Thyroid gland (tissue), 4 donors: ENCODE measurements around the gene ANKRD11. TPM values are rescaled to one million over a fixed set of nuclear protein-coding genes. Genes with fewer than 3 reads are reported as not detected.

Experiments
- DNase-seq, 2 donors: peaks; one replicate each; pipeline ENCODE4 v3.0.0-alpha.2; 2019
- H3K27ac ChIP-seq, 3 donors: fragments of 200-600 bp; sonication (generic); 1 replicate in 2 of 3; 2 replicates in 1 of 3; pipeline ENCODE4 v1.5.1; 2016 to 2019; ENCODE audit warnings: mild to moderate bottlenecking in 1 of 3, moderate library complexity in 1 of 3
- H3K27me3 ChIP-seq: fragments of 200-600 bp; sonication (generic); one replicate; pipeline ENCODE4 v1.5.1; 2019
- H3K36me3 ChIP-seq, 2 donors: fragments of 200-600 bp; sonication (generic); one replicate each; pipeline ENCODE4 v1.5.1; 2016 to 2019
- H3K4me1 ChIP-seq, 2 donors: fragments of 200-600 bp; sonication (generic); one replicate each; pipeline ENCODE4 v1.5.1; 2017 to 2019
- H3K4me3 ChIP-seq, 3 donors: fragments of 200-600 bp; sonication (generic); replicated peaks in 1 of 3; 1 replicate in 2 of 3; 2 replicates in 1 of 3; pipeline ENCODE4 v1.5.1; 2016; ENCODE audit warnings: mild to moderate bottlenecking in 1 of 3
- H3K9me3 ChIP-seq: fragments of 200-600 bp; sonication (generic); one replicate; pipeline ENCODE4 v1.5.1; 2017
- POLR2A ChIP-seq, 2 donors: fragments of 450-650 bp; IDR thresholded peaks; one replicate each; pipeline ENCODE4 v1.6.1; 2017; ENCODE audit warnings: antibody characterized with exemption in 2 of 2, mild to moderate bottlenecking in 2 of 2, moderate library complexity in 1 of 2
- WGBS, 2 donors: methylation state at CpG; one replicate each; pipeline ENCODE4 v1.1.5; 2017; 5-methylcytosine and 5-hydroxymethylcytosine counted together
- intact Hi-C: fragments of 100-400 bp; cut with DNase I; formaldehyde crosslinking; loops from one replicate; pipeline ENCODE4 v1.15.1; 2023
- total RNA-seq, 4 donors: library from RNA; depleted of rRNA; stranded (reverse); fragments of >200 nt; gene quantifications; one replicate each; pipeline ENCODE4 v1.2.3, GENCODE V29; 2016
- TF ChIP-seq, protein P1 (sequence below), 6 experiments: fragments of 200-600 bp in 3 of 6; fragments of 450-650 bp in 3 of 6; sonication (generic) in 3 of 6; IDR thresholded peaks; one replicate each; pipeline ENCODE4 v1.5.1; 2016 to 2019; ENCODE audit warnings: antibody characterized with exemption in 6 of 6, mild to moderate bottlenecking in 2 of 6, inconsistent platforms in 1 of 6, moderate library complexity in 1 of 6

The ANKRD11 gene
- total RNA-seq, 4 donors from 2014 or later, result 62.1 to 90.4 (median 75.0) TPM

DNA sequence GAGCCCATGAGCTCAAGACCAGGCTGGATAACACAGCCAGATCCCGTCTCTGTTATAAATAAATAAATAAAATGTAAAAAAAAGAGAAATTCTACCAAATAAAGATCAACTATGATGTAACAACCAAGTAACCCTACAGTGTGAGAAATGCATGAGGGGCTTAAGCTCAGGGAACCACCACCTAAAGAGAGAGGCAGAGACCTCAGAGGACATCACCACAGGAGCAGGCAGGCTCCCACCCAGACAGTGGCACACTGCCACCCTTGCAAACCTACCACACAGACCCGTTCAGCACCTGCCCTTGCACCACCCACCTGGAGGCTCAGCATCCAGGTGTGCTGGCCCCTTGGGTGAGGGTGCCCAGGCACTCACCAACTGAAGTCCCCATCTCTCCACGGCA is 45.6 kb downstream of the ANKRD11 start:
- Histone ChIP-seq H3K27ac (peak overlapping the region in 1 of 3 donors; percentile 10), H3K4me1 (peaks cover 56 to 84% of the 10 kb centered on the region in 2 donors), H3K36me3 (no peaks in the 10 kb centered on the region), H3K27me3 (no peaks in the 10 kb centered on the region), H3K9me3 (no peaks in the 10 kb centered on the region), H3K4me3 (no peak overlapping the region)
- WGBS, 2 donors, result 44 to 68% methylated on average over 3 of the region's 3 CpGs
- intact Hi-C loops, result no loop called here
- TF ChIP-seq, protein P1, sequence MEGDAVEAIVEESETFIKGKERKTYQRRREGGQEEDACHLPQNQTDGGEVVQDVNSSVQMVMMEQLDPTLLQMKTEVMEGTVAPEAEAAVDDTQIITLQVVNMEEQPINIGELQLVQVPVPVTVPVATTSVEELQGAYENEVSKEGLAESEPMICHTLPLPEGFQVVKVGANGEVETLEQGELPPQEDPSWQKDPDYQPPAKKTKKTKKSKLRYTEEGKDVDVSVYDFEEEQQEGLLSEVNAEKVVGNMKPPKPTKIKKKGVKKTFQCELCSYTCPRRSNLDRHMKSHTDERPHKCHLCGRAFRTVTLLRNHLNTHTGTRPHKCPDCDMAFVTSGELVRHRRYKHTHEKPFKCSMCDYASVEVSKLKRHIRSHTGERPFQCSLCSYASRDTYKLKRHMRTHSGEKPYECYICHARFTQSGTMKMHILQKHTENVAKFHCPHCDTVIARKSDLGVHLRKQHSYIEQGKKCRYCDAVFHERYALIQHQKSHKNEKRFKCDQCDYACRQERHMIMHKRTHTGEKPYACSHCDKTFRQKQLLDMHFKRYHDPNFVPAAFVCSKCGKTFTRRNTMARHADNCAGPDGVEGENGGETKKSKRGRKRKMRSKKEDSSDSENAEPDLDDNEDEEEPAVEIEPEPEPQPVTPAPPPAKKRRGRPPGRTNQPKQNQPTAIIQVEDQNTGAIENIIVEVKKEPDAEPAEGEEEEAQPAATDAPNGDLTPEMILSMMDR (IDR thresholded peaks at IDR 0.05), result no peak
- no peak for TF ChIP-seq POLR2A (IDR thresholded peaks at IDR 0.05)
- no peak for DNase-seq

DNA sequence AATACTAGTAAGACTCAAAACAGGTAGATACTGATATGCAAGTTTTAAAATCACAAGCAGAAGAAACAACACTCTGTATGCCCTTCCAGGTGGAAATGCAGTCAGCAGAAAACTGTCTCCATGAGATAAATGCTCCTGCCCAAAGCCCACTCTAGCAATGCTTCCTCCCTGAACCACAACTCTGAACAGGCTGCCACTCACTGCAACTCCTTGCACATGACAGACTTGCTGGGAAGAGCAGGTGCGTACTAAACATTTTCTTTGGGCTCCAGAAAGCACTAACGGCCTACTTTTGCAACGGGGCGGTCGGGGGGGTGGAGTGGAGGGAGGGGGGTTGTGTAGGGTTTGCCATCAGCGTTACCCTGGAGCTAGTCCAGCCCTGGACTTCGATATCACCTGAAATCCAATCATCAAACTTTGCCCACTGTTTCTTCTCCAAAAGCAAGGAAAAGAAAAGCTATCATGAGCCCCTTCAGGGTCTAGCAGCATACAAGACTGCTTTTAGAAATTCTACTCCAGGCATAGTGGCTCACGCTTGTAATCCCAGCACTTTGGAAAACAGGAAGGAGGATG is 46.1 kb downstream of the ANKRD11 start:
- no peak overlapping the region for H3K4me3 ChIP-seq
- intact Hi-C loops, result no loop called here
- no peaks in the 10 kb centered on the region for H3K27me3 ChIP-seq
- TF ChIP-seq, protein P1 (IDR thresholded peaks at IDR 0.05), result no peak
- TF ChIP-seq POLR2A (IDR thresholded peaks at IDR 0.05), result no peak
- no peaks in the 10 kb centered on the region for H3K9me3 ChIP-seq
- no peak for DNase-seq
- 30 to 33% methylated on average over 8 of the region's 8 CpGs for WGBS, 2 donors
- peaks cover 55 to 81% of the 10 kb centered on the region in 2 donors for H3K4me1 ChIP-seq
- peak overlapping the region in 2 of 3 donors; percentile 10 to 36 for H3K27ac ChIP-seq
- H3K36me3 ChIP-seq, result no peaks in the 10 kb centered on the region

DNA sequence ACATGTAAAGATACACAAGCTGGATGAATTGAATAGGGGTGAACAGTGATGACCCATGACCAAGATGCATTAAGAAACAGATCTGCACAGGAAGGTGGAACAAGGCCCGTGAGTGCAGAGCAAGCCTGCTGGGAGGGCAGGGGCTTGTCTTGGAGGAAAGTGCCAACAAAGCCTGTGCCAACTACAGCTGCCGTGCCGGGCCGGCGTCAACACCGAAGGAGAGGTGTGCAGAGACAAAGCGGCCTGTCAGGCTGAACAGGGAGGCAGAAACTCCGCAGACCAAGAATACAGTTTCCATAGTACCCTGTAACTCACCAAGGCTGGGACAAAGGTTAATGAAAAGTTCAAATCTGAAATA is 46.7 kb downstream of the ANKRD11 start:
- Histone ChIP-seq H3K4me1 (peaks cover 55 to 75% of the 10 kb centered on the region in 2 donors), H3K36me3 (no peaks in the 10 kb centered on the region), H3K27me3 (no peaks in the 10 kb centered on the region), H3K9me3 (no peaks in the 10 kb centered on the region), H3K27ac (peak overlapping the region in 2 of 3 donors; percentile 10 to 36), H3K4me3 (no peak overlapping the region)
- TF ChIP-seq, protein P1 (IDR thresholded peaks at IDR 0.05), result no peak
- no peak for TF ChIP-seq POLR2A (IDR thresholded peaks at IDR 0.05)
- DNase-seq, result peak; percentile 71 to 83
- WGBS, 2 donors, result 17 to 27% methylated on average over 8 of the region's 8 CpGs
- intact Hi-C loops, result no loop called here

DNA sequence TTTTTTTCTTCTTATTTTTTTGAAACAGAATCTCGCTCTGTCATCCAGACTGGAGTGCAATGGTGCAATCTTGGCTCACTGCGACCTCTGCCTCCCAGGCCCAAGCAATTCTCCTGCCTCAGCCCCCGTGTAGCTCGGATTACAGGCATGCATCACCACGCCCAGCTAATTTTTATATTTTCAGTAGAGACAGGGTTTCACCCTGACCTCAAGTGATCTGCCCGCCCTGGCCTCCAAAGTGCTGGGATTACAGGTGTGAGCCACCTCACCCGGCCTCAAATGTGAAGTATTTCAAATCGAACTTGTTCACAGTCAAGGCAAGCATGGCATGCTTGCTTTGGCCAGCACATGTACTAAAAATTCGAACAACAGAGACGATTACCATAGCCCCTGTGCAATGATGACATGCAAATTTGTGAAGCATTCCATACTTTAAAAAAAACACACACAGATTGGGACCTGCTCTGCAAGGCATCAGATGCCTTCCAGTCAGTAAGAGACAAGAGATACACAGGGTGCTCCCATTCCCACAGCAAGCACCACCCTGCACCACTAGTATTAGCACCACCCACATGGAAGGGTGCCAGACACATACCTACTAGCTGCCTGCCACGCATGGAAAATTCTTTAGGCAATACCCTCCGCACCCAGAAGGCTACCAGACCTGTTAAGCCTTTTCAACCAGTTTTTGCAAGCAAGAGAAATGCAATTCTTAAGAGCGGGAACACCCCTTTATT is 47.2 kb downstream of the ANKRD11 start:
- Histone ChIP-seq H3K4me3 (no peak overlapping the region), H3K4me1 (peaks cover 51 to 70% of the 10 kb centered on the region in 2 donors), H3K36me3 (no peaks in the 10 kb centered on the region), H3K27me3 (no peaks in the 10 kb centered on the region), H3K9me3 (no peaks in the 10 kb centered on the region), H3K27ac (peak overlapping the region; percentile 13 to 37 (median 36))
- TF ChIP-seq, protein P1 (IDR thresholded peaks at IDR 0.05), result peak in 2 of 6 experiments; percentile 6 to 27
- no peak for TF ChIP-seq POLR2A (IDR thresholded peaks at IDR 0.05)
- intact Hi-C loops, result no loop called here
- peak; percentile 74 to 78 for DNase-seq
- WGBS, 2 donors, result 41 to 48% methylated on average over 13 of the region's 13 CpGs

DNA sequence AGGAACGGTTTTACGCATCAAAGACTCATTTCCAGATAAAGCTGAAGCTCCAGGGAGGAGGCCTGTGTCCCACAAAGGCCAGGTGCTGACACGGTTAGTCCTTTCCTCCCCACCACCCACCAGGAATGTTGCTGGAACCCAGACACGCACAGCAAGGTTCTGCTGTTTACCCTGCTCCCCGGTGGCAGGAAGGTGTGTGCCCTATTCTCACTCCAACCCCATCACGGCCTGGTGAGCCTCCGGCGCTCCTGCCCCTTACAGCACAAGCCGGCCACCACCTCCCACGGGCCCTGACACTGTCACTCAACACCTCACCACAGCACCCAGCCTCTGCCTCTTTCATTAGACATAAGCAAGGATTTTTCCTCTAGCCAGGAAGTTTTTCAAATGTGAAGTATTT is 47.8 kb downstream of the ANKRD11 start:
- H3K4me1 ChIP-seq, result peaks cover 48 to 65% of the 10 kb centered on the region in 2 donors
- DNase-seq, result peak; percentile 30 to 54
- H3K27me3 ChIP-seq, result no peaks in the 10 kb centered on the region
- 37 to 43% methylated on average over 10 of the region's 10 CpGs for WGBS, 2 donors
- intact Hi-C loops, result no loop called here
- H3K4me3 ChIP-seq, result no peak overlapping the region
- H3K36me3 ChIP-seq, result no peaks in the 10 kb centered on the region
- peak overlapping the region; percentile 13 to 37 (median 27) for H3K27ac ChIP-seq
- TF ChIP-seq POLR2A (IDR thresholded peaks at IDR 0.05), result no peak
- TF ChIP-seq, protein P1 (IDR thresholded peaks at IDR 0.05), result no peak
- H3K9me3 ChIP-seq, result no peaks in the 10 kb centered on the region
